Measurements from ENCODE around the gene KIRREL3. TPM values are rescaled to one million over a fixed set of nuclear protein-coding genes. Genes with fewer than 3 reads are reported as not detected.

KIRREL3 gene
- total RNA-seq, 1 donor, result 0.45 TPM

GRCh38 chr11:126522606-126523005 lies 478.0 kb downstream of the KIRREL3 start:
- no peak overlapping the region for H3K4me3 ChIP-seq (ENCODE audit: low read depth, low read length)
- DNase-seq (ENCODE audit: low read depth), result no peak
- no peak for TF ChIP-seq CTCF (IDR thresholded peaks at IDR 0.05; ENCODE audit: insufficient read depth, low read length)

- H3K4me3 ChIP-seq (ENCODE audit: low read depth, low read length), result no peak overlapping the region
- DNase-seq (ENCODE audit: low read depth), result peak; percentile 2
- TF ChIP-seq CTCF (IDR thresholded peaks at IDR 0.05; ENCODE audit: insufficient read depth, low read length), result no peak
Measured at GRCh38 chr11:126522152-126522551, 478.4 kb downstream of the KIRREL3 start.

- no peak overlapping the region for H3K4me3 ChIP-seq (ENCODE audit: low read depth, low read length)
- DNase-seq (ENCODE audit: low read depth), result no peak
- no peak for TF ChIP-seq CTCF (IDR thresholded peaks at IDR 0.05; ENCODE audit: insufficient read depth, low read length)
Measured at GRCh38 chr11:126521196-126521595, 479.4 kb downstream of the KIRREL3 start.

GRCh38 chr11:126519764-126520734 lies 480.5 kb downstream of the KIRREL3 start:
- no peak for TF ChIP-seq CTCF (IDR thresholded peaks at IDR 0.05; ENCODE audit: insufficient read depth, low read length)
- DNase-seq (ENCODE audit: low read depth), result no peak

GRCh38 chr11:126518972-126519690 lies 481.4 kb downstream of the KIRREL3 start:
- no peak overlapping the region for H3K4me3 ChIP-seq (ENCODE audit: low read depth, low read length)
- DNase-seq (ENCODE audit: low read depth), result no peak
- no peak for TF ChIP-seq CTCF (IDR thresholded peaks at IDR 0.05; ENCODE audit: insufficient read depth, low read length)

More at GRCh38 chr11:126519764-126520734, 480.5 kb downstream of the KIRREL3 start:
- H3K4me3 ChIP-seq (ENCODE audit: low read depth, low read length), result no peak overlapping the region

- no peak overlapping the region for H3K4me3 ChIP-seq (ENCODE audit: low read depth, low read length)
- TF ChIP-seq CTCF (IDR thresholded peaks at IDR 0.05; ENCODE audit: insufficient read depth, low read length), result no peak
- DNase-seq (ENCODE audit: low read depth), result no peak
Measured at GRCh38 chr11:126518071-126518971, 482.2 kb downstream of the KIRREL3 start.
